ENCODE results near the gene KLF16.

DNA sequence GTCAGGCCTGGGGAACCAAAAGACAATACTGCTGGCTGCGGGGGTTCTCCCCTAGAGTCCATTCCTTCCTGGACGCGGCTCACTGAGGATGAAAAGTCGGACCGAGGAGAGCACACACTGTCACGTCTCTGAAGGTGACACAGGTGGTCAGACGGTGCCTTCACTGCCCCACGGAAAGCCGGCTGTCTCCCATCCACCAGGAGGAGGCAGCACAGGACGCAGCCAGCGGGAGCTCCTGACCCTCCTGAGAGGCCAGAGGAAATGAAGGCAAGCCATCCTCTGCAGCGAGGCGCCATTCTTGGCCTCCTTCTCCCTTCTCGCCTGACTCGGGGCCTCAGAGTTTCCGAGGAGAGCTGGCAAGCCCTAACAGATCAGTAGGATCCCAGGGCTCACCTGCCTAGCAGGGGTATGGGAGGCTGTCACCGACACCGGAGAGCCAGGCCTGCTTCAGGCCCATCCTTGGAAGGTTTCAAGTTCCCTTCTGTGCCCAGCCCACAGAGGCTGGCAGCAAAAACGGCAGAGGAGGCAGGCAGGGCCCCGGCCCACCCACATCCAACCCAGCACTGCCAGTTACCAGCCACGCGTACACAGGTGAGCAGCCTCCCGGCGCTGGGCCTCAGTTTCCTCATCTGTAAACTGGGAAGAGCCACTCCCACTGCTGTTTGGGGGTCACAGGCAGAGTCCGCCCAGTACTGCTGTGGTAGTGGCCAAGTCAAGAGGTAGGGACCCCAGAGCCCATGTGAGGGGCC lies 19.6 kb downstream of the KLF16 start:
- TF ChIP-seq, protein P1, sequence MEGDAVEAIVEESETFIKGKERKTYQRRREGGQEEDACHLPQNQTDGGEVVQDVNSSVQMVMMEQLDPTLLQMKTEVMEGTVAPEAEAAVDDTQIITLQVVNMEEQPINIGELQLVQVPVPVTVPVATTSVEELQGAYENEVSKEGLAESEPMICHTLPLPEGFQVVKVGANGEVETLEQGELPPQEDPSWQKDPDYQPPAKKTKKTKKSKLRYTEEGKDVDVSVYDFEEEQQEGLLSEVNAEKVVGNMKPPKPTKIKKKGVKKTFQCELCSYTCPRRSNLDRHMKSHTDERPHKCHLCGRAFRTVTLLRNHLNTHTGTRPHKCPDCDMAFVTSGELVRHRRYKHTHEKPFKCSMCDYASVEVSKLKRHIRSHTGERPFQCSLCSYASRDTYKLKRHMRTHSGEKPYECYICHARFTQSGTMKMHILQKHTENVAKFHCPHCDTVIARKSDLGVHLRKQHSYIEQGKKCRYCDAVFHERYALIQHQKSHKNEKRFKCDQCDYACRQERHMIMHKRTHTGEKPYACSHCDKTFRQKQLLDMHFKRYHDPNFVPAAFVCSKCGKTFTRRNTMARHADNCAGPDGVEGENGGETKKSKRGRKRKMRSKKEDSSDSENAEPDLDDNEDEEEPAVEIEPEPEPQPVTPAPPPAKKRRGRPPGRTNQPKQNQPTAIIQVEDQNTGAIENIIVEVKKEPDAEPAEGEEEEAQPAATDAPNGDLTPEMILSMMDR (IDR thresholded peaks at IDR 0.05 in 2 of 3, conservative IDR thresholded peaks at IDR 0.05 in 1 of 3; ENCODE audit: insufficient read depth in 2 of 3, low read depth in 1 of 3, low read length in 3 of 3), result peak; percentile 26 to 42 (median 33); a peak in 5 of 6 replicates
- TF ChIP-seq, protein P2, sequence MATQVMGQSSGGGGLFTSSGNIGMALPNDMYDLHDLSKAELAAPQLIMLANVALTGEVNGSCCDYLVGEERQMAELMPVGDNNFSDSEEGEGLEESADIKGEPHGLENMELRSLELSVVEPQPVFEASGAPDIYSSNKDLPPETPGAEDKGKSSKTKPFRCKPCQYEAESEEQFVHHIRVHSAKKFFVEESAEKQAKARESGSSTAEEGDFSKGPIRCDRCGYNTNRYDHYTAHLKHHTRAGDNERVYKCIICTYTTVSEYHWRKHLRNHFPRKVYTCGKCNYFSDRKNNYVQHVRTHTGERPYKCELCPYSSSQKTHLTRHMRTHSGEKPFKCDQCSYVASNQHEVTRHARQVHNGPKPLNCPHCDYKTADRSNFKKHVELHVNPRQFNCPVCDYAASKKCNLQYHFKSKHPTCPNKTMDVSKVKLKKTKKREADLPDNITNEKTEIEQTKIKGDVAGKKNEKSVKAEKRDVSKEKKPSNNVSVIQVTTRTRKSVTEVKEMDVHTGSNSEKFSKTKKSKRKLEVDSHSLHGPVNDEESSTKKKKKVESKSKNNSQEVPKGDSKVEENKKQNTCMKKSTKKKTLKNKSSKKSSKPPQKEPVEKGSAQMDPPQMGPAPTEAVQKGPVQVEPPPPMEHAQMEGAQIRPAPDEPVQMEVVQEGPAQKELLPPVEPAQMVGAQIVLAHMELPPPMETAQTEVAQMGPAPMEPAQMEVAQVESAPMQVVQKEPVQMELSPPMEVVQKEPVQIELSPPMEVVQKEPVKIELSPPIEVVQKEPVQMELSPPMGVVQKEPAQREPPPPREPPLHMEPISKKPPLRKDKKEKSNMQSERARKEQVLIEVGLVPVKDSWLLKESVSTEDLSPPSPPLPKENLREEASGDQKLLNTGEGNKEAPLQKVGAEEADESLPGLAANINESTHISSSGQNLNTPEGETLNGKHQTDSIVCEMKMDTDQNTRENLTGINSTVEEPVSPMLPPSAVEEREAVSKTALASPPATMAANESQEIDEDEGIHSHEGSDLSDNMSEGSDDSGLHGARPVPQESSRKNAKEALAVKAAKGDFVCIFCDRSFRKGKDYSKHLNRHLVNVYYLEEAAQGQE (IDR thresholded peaks at IDR 0.05; ENCODE audit: borderline replicate concordance), result no peak
- TF ChIP-seq, protein P2 (CRISPR knock-in tag; IDR thresholded peaks at IDR 0.05; ENCODE audit: low read depth), result no peak
- TF ChIP-seq, protein P3, sequence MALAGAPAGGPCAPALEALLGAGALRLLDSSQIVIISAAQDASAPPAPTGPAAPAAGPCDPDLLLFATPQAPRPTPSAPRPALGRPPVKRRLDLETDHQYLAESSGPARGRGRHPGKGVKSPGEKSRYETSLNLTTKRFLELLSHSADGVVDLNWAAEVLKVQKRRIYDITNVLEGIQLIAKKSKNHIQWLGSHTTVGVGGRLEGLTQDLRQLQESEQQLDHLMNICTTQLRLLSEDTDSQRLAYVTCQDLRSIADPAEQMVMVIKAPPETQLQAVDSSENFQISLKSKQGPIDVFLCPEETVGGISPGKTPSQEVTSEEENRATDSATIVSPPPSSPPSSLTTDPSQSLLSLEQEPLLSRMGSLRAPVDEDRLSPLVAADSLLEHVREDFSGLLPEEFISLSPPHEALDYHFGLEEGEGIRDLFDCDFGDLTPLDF (CRISPR knock-in tag; IDR thresholded peaks at IDR 0.05), result no peak
- TF ChIP-seq ZNF274 (IDR thresholded peaks at IDR 0.05; ENCODE audit: borderline replicate concordance, low read depth, low read length) (no peak), CBX8 (IDR thresholded peaks at IDR 0.05; ENCODE audit: borderline replicate concordance, extremely low read depth, low read depth, low read length, poor library complexity, severe bottlenecking) (no peak), SIN3A (IDR thresholded peaks at IDR 0.05; ENCODE audit: borderline replicate concordance in 2 of 2, control insufficient read depth in 1 of 2, low read depth in 2 of 2, low read length in 2 of 2) (no peak), FOXK2 (conservative IDR thresholded peaks at IDR 0.05 in 1 of 2, IDR thresholded peaks at IDR 0.05 in 1 of 2; ENCODE audit: low read depth in 2 of 2) (no peak), SMAD3 (CRISPR knock-in tag; conservative IDR thresholded peaks at IDR 0.05) (no peak)
